SK-N-SH (cell line): ENCODE measurements around the gene FAM229B. TPM values are rescaled to one million over a fixed set of nuclear protein-coding genes. Genes with fewer than 3 reads are reported as not detected.
A peak's percentile ranks its signal among the peaks of the same experiment; 100 is the strongest.

Source experiments
- CTCF ChIA-PET: fragments of 300-600, 350-600 bp; formaldehyde crosslinking; extraction: SDS; loops from one replicate; lab custom pipeline; 2021; lab: Yijun Ruan, JAX
- POLR2A ChIA-PET: fragments of 350-600 bp; sonication (Branson Sonifier 250); formaldehyde crosslinking; extraction: SDS; loops from one replicate; lab custom pipeline; 2020; ENCODE audit warnings: antibody characterized with exemption, inconsistent platforms; lab: Yijun Ruan, JAX
- DNase-seq: peaks from one replicate; pipeline ENCODE4 v3.0.0; 2012
- H2AFZ ChIP-seq: fragments of 200-600 bp; sonication (generic); 2 replicates; pipeline ENCODE4 v1.8.1; 2016; ENCODE audit warnings: antibody characterized with exemption, mild to moderate bottlenecking, low read depth
- H3F3A ChIP-seq: fragments of 200-600 bp; sonication (generic); replicated peaks from 2 replicates; pipeline ENCODE3; 2016; ENCODE audit warnings: antibody characterized with exemption, mild to moderate bottlenecking; ENCODE audit not compliant: insufficient read depth
- H3K27ac ChIP-seq, 2 experiments: fragments of 200-500 bp in 1 of 2; fragments of 200-600 bp in 1 of 2; sonication (Bioruptor generic) in 1 of 2; sonication (generic), shearing (Covaris generic) in 1 of 2; 2 replicates each; pipeline versions ENCODE4 v1.5.1 to v1.6.1; 2014 to 2016; ENCODE audit warnings: low read depth in 2 of 2, inconsistent platforms in 1 of 2, low read length in 1 of 2, mild to moderate bottlenecking in 1 of 2, mixed read lengths in 1 of 2
- H3K27me3 ChIP-seq: fragments of 200-600 bp; sonication (generic), shearing (Covaris generic); 2 replicates; pipeline ENCODE4 v1.6.1; 2016; ENCODE audit warnings: mixed run types; ENCODE audit not compliant: insufficient read depth
- H3K36me3 ChIP-seq, 2 experiments: fragments of 200-500 bp in 1 of 2; fragments of 200-600 bp in 1 of 2; sonication (Bioruptor generic) in 1 of 2; sonication (generic) in 1 of 2; replicated peaks in 1 of 2; 2 replicates each; pipeline versions ENCODE3 to v1.5.1; 2014 to 2016; ENCODE audit warnings: low read length in 1 of 2, mild to moderate bottlenecking in 1 of 2; ENCODE audit not compliant: insufficient read depth in 2 of 2, control insufficient read depth in 1 of 2
- H3K4me1 ChIP-seq, 2 experiments: fragments of 200-500 bp in 1 of 2; fragments of 200-600 bp in 1 of 2; sonication (Bioruptor generic) in 1 of 2; sonication (generic), shearing (Covaris generic) in 1 of 2; 2 replicates each; pipeline versions ENCODE4 v1.5.1 to v1.6.1; 2014 to 2016; ENCODE audit warnings: low read depth in 1 of 2, low read length in 1 of 2, mixed run types in 1 of 2; ENCODE audit not compliant: insufficient read depth in 2 of 2, control insufficient read depth in 1 of 2
- H3K4me2 ChIP-seq: fragments of 200-600 bp; sonication (generic), shearing (Covaris generic); 2 replicates; pipeline ENCODE4 v1.6.1; 2017; ENCODE audit warnings: mixed run types
- H3K4me3 ChIP-seq, 2 experiments: fragments of 200-500 bp in 1 of 2; fragments of 200-600 bp in 1 of 2; sonication (Bioruptor generic) in 1 of 2; sonication (generic), shearing (Covaris generic) in 1 of 2; 2 replicates each; pipeline versions ENCODE4 v1.5.1 to v1.8.1; 2014 to 2016; ENCODE audit warnings: low read depth in 2 of 2, inconsistent platforms in 1 of 2, low read length in 1 of 2, mild to moderate bottlenecking in 1 of 2, mixed read lengths in 1 of 2, moderate library complexity in 1 of 2
- H3K79me2 ChIP-seq: fragments of 200-600 bp; sonication (generic); 2 replicates; pipeline ENCODE4 v1.8.1; 2017; ENCODE audit warnings: mild to moderate bottlenecking; ENCODE audit not compliant: insufficient read depth
- H3K9ac ChIP-seq: fragments of 200-600 bp; sonication (generic); 2 replicates; pipeline ENCODE4 v1.6.1; 2017; ENCODE audit warnings: mixed run types
- H3K9me2 ChIP-seq: fragments of 200-600 bp; sonication (generic); 2 replicates; pipeline ENCODE4 v1.6.1; 2017; ENCODE audit warnings: mixed run types
- H3K9me3 ChIP-seq: fragments of 200-600 bp; sonication (generic); 2 replicates; pipeline ENCODE4 v1.6.1; 2017; ENCODE audit warnings: mixed run types, mild to moderate bottlenecking, moderate library complexity
- H4K20me1 ChIP-seq: fragments of 200-600 bp; sonication (generic); 2 replicates; pipeline ENCODE4 v1.6.1; 2017; ENCODE audit warnings: mild to moderate bottlenecking, mixed run types; ENCODE audit not compliant: insufficient read depth
- EP300 ChIP-seq, 2 experiments: IDR thresholded peaks; 2 replicates each; pipeline versions ENCODE4 v1.4.0 to v1.6.1; 2012; ENCODE audit warnings: borderline replicate concordance in 1 of 2, low read depth in 1 of 2, low read length in 1 of 2
- EZH2phosphoT487 ChIP-seq: fragments of 200-600 bp; sonication (generic); IDR thresholded peaks from 2 replicates; pipeline ENCODE4 v1.6.1; 2017; ENCODE audit warnings: low read depth, mixed run types, mild to moderate bottlenecking, antibody characterized with exemption, moderate library complexity, borderline replicate concordance
- FOSL2 ChIP-seq: IDR thresholded peaks from 2 replicates; pipeline ENCODE4 v1.4.0; 2012; ENCODE audit warnings: low read depth, mild to moderate bottlenecking, moderate library complexity, borderline replicate concordance
- FOXJ3 ChIP-seq: sonication (generic); formaldehyde crosslinking; IDR thresholded peaks from 2 replicates; pipeline ENCODE4 v1.5.1; 2020; ENCODE audit warnings: mild to moderate bottlenecking, missing genetic modification reagents
- FOXM1 ChIP-seq: IDR thresholded peaks from 2 replicates; pipeline ENCODE4 v1.4.0; 2012; ENCODE audit warnings: low read depth, mild to moderate bottlenecking
- GABPA ChIP-seq: IDR thresholded peaks from 2 replicates; pipeline ENCODE4 v1.4.0; 2012; ENCODE audit warnings: low read depth, mild to moderate bottlenecking
- JUND ChIP-seq: IDR thresholded peaks from 2 replicates; pipeline ENCODE4 v1.4.0; 2012
- MXI1 ChIP-seq: IDR thresholded peaks from 2 replicates; pipeline ENCODE4 v1.6.1; 2012; ENCODE audit warnings: mild to moderate bottlenecking, low read depth, low read length, improper control_type of control experiment
- NFIC ChIP-seq: IDR thresholded peaks from 2 replicates; pipeline ENCODE4 v1.4.0; 2012; ENCODE audit warnings: borderline replicate concordance
- RAD21 ChIP-seq: IDR thresholded peaks from 2 replicates; pipeline ENCODE4 v1.6.1; 2012; ENCODE audit warnings: mild to moderate bottlenecking, low read length
- RFX5 ChIP-seq: IDR thresholded peaks from 2 replicates; pipeline ENCODE4 v1.6.1; 2012; ENCODE audit warnings: mild to moderate bottlenecking, improper control_type of control experiment, low read length
- SMC3 ChIP-seq: IDR thresholded peaks from 2 replicates; pipeline ENCODE4 v1.6.1; 2012; ENCODE audit warnings: low read depth, low read length, improper control_type of control experiment
- TAF1 ChIP-seq: IDR thresholded peaks from 2 replicates; pipeline ENCODE4 v1.6.1; 2012; ENCODE audit warnings: low read depth, mild to moderate bottlenecking, low read length, moderate library complexity, borderline replicate concordance
- TEAD4 ChIP-seq: IDR thresholded peaks from 2 replicates; pipeline ENCODE4 v1.4.0; 2012; ENCODE audit warnings: mild to moderate bottlenecking, borderline replicate concordance; ENCODE audit not compliant: insufficient read depth
- WGBS: methylation state at CpG from one replicate; pipeline ENCODE4 v1.1.6; 2017; ENCODE audit warnings: low lambda C conversion rate; 5-methylcytosine and 5-hydroxymethylcytosine counted together
- polyA plus RNA-seq, 3 experiments: library from polyadenylated mRNA; depleted of rRNA; stranded (reverse); fragments of >200 nt; gene quantifications; 2 replicates each; pipeline ENCODE4 v1.2.3, GENCODE V29; 2012
- TF ChIP-seq, protein P1 (sequence below): fragments of 150-350 bp; IDR thresholded peaks from 2 replicates; pipeline ENCODE4 v1.6.1; 2016; ENCODE audit warnings: mild to moderate bottlenecking, low read depth, low read length
- TF ChIP-seq, protein P2 (sequence below): IDR thresholded peaks from 2 replicates; pipeline ENCODE4 v1.4.0; 2012; ENCODE audit warnings: low read depth, borderline replicate concordance
- TF ChIP-seq, protein P3 (sequence below): IDR thresholded peaks from 2 replicates; pipeline ENCODE4 v1.4.0; 2012; ENCODE audit warnings: low read depth, borderline replicate concordance
- TF ChIP-seq, protein P4 (sequence below): fragments of 200-600 bp; sonication (generic); IDR thresholded peaks from 2 replicates; pipeline ENCODE4 v1.6.1; 2017; ENCODE audit warnings: antibody characterized with exemption, mild to moderate bottlenecking, moderate library complexity
- TF ChIP-seq, protein P5 (sequence below): IDR thresholded peaks from 2 replicates; pipeline ENCODE4 v1.6.1; 2012; ENCODE audit warnings: mild to moderate bottlenecking, low read depth, low read length, moderate library complexity
- TF ChIP-seq, protein P6 (sequence below): fragments of 150-350 bp; IDR thresholded peaks from 2 replicates; pipeline ENCODE4 v1.6.1; 2017; ENCODE audit warnings: antibody characterized with exemption, low read length, low read depth, borderline replicate concordance

The FAM229B gene
- polyA plus RNA-seq, 1 of the 3 experiments (the other 2 are of a cell fraction): 15.9 TPM

DNA sequence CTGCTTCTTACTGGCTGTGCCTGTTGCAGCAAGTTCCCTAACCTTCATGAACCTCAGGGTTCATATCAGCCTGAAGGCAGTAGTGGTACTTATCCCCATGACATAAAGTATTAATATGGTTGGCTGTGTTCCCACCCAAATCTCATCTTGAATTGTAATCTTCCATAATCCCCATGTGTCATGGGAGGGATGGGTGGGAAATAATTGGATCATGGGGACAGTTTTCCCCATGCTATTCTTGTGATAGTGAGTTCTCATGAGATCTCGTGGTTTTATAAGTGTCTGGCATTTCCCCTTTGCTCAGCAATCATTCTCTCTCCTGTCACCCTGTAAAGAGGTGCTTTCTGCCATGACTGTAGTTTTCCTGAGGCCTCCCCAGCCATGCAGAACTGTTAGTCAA is 61.8 kb downstream of the FAM229B start:
- Histone ChIP-seq H3K79me2 (no peaks in the 10 kb centered on the region), H3K4me2 (no peak overlapping the region), H3K27ac (peak overlapping the region; percentile 69 to 91; a peak in 3 of 4 replicates), H3K9ac (no peak overlapping the region), H3K9me3 (no peaks in the 10 kb centered on the region), H3F3A (peaks cover 3% of the 10 kb centered on the region), H4K20me1 (no peaks in the 10 kb centered on the region), H2AFZ (peak overlapping the region; percentile 88; the same call in 1 of the 2 replicates), H3K9me2 (no peaks in the 10 kb centered on the region), H3K4me3 (no peak overlapping the region), H3K36me3 (peaks cover 0 to 11% of the 10 kb centered on the region in 2 experiments), H3K4me1 (peaks cover 11 to 29% of the 10 kb centered on the region in 2 experiments; a peak in 3 of 4 replicates), H3K27me3 (no peaks in the 10 kb centered on the region)
- ChIA-PET CTCF (no interaction called here), POLR2A (interaction anchor here (1.4 kb wide), 1 partner anchor 62 kb away, joined by 3 read pairs; the partner anchor contains the start of genes FAM229B and TUBE1)
- 61% methylated on average over 1 of the region's 1 CpG for WGBS
- DNase-seq: peak; percentile 17
- TF ChIP-seq, protein P1, sequence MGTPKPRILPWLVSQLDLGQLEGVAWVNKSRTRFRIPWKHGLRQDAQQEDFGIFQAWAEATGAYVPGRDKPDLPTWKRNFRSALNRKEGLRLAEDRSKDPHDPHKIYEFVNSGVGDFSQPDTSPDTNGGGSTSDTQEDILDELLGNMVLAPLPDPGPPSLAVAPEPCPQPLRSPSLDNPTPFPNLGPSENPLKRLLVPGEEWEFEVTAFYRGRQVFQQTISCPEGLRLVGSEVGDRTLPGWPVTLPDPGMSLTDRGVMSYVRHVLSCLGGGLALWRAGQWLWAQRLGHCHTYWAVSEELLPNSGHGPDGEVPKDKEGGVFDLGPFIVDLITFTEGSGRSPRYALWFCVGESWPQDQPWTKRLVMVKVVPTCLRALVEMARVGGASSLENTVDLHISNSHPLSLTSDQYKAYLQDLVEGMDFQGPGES: no peak
- TF ChIP-seq, protein P2, sequence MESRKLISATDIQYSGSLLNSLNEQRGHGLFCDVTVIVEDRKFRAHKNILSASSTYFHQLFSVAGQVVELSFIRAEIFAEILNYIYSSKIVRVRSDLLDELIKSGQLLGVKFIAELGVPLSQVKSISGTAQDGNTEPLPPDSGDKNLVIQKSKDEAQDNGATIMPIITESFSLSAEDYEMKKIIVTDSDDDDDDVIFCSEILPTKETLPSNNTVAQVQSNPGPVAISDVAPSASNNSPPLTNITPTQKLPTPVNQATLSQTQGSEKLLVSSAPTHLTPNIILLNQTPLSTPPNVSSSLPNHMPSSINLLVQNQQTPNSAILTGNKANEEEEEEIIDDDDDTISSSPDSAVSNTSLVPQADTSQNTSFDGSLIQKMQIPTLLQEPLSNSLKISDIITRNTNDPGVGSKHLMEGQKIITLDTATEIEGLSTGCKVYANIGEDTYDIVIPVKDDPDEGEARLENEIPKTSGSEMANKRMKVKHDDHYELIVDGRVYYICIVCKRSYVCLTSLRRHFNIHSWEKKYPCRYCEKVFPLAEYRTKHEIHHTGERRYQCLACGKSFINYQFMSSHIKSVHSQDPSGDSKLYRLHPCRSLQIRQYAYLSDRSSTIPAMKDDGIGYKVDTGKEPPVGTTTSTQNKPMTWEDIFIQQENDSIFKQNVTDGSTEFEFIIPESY: no peak
- TF ChIP-seq, protein P3, sequence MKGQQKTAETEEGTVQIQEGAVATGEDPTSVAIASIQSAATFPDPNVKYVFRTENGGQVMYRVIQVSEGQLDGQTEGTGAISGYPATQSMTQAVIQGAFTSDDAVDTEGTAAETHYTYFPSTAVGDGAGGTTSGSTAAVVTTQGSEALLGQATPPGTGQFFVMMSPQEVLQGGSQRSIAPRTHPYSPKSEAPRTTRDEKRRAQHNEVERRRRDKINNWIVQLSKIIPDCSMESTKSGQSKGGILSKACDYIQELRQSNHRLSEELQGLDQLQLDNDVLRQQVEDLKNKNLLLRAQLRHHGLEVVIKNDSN: no peak
- TF ChIP-seq FOSL2 (no peak), TEAD4 (no peak), JUND (no peak), MXI1 (no peak), RFX5 (no peak), RAD21 (no peak), SMC3 (no peak), FOXJ3 (no peak), FOXM1 (no peak), NFIC (no peak), EP300 (IDR thresholded peaks at IDR 0.05; ENCODE audit: borderline replicate concordance in 1 of 2, low read depth in 1 of 2, low read length in 1 of 2) (no peak), EZH2phosphoT487 (no peak), GABPA (no peak), TAF1 (no peak)
- TF ChIP-seq, protein P4, sequence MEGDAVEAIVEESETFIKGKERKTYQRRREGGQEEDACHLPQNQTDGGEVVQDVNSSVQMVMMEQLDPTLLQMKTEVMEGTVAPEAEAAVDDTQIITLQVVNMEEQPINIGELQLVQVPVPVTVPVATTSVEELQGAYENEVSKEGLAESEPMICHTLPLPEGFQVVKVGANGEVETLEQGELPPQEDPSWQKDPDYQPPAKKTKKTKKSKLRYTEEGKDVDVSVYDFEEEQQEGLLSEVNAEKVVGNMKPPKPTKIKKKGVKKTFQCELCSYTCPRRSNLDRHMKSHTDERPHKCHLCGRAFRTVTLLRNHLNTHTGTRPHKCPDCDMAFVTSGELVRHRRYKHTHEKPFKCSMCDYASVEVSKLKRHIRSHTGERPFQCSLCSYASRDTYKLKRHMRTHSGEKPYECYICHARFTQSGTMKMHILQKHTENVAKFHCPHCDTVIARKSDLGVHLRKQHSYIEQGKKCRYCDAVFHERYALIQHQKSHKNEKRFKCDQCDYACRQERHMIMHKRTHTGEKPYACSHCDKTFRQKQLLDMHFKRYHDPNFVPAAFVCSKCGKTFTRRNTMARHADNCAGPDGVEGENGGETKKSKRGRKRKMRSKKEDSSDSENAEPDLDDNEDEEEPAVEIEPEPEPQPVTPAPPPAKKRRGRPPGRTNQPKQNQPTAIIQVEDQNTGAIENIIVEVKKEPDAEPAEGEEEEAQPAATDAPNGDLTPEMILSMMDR: no peak
- TF ChIP-seq, protein P5, sequence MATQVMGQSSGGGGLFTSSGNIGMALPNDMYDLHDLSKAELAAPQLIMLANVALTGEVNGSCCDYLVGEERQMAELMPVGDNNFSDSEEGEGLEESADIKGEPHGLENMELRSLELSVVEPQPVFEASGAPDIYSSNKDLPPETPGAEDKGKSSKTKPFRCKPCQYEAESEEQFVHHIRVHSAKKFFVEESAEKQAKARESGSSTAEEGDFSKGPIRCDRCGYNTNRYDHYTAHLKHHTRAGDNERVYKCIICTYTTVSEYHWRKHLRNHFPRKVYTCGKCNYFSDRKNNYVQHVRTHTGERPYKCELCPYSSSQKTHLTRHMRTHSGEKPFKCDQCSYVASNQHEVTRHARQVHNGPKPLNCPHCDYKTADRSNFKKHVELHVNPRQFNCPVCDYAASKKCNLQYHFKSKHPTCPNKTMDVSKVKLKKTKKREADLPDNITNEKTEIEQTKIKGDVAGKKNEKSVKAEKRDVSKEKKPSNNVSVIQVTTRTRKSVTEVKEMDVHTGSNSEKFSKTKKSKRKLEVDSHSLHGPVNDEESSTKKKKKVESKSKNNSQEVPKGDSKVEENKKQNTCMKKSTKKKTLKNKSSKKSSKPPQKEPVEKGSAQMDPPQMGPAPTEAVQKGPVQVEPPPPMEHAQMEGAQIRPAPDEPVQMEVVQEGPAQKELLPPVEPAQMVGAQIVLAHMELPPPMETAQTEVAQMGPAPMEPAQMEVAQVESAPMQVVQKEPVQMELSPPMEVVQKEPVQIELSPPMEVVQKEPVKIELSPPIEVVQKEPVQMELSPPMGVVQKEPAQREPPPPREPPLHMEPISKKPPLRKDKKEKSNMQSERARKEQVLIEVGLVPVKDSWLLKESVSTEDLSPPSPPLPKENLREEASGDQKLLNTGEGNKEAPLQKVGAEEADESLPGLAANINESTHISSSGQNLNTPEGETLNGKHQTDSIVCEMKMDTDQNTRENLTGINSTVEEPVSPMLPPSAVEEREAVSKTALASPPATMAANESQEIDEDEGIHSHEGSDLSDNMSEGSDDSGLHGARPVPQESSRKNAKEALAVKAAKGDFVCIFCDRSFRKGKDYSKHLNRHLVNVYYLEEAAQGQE: no peak
- TF ChIP-seq, protein P6, sequence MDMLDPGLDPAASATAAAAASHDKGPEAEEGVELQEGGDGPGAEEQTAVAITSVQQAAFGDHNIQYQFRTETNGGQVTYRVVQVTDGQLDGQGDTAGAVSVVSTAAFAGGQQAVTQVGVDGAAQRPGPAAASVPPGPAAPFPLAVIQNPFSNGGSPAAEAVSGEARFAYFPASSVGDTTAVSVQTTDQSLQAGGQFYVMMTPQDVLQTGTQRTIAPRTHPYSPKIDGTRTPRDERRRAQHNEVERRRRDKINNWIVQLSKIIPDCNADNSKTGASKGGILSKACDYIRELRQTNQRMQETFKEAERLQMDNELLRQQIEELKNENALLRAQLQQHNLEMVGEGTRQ: no peak
